Adipocyte (in vitro differentiated cells): ENCODE results near the gene NUP93.

Source experiments
- DNase-seq: peaks from one replicate; pipeline ENCODE4 v3.0.0-alpha.2; 2015; ENCODE audit warnings: low read depth
- H3K27me3 ChIP-seq: replicated peaks from 2 replicates; pipeline ENCODE4 v1.7.0; 2013; ENCODE audit warnings: mild to moderate bottlenecking, low read length, moderate library complexity; ENCODE audit not compliant: control insufficient read depth, insufficient read depth
- H3K36me3 ChIP-seq: 2 replicates; pipeline ENCODE4 v1.7.0; 2013; ENCODE audit warnings: low read length, mild to moderate bottlenecking, moderate library complexity; ENCODE audit not compliant: control insufficient read depth, insufficient read depth, severe bottlenecking
- H3K4me1 ChIP-seq: 2 replicates; pipeline ENCODE4 v1.7.0; 2013; ENCODE audit warnings: mild to moderate bottlenecking, low read length, moderate library complexity; ENCODE audit not compliant: control insufficient read depth, insufficient read depth
- H3K4me3 ChIP-seq: 2 replicates; pipeline ENCODE4 v1.7.0; 2013; ENCODE audit warnings: mild to moderate bottlenecking, low read length, moderate library complexity
- H3K9ac ChIP-seq: 2 replicates; pipeline ENCODE4 v1.7.0; 2013; ENCODE audit warnings: mild to moderate bottlenecking, low read length, moderate library complexity
- H3K9me3 ChIP-seq: 2 replicates; pipeline ENCODE4 v1.7.0; 2013; ENCODE audit warnings: mild to moderate bottlenecking, low read length, moderate library complexity; ENCODE audit not compliant: control insufficient read depth

NUP93 gene

DNA sequence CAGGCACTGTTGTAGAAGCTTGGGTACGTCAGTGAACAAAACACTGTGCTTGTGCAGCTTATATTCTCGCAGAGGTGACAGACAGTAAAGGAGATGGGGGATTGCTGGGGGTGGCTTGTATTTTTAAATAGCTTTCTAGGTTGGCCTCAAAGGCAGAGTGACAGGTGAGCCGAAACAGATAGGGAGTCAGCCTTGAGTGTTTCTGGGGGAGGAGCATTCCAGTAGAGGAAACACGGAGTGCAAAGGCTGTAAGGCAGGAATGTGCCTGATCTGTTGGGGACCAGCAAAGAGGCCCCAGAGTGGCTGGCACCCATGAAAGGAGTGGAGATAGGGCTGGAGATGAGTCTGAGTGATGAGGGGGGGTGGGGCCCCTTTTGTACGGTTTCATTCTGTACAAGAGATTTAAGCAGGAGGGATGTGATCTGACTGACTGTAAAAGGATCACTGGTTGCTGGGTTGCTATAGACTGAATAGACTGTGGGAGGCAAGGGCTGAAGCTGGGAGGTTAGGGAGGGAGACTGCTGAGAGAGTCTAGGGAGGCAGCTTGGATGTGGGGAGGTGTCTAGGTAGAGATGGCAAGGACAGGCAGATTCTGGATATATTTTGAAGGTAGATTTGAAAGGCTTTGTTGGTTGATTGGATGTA is 15.2 kb downstream of the NUP93 start:
- H3K9me3 ChIP-seq: no peaks in the 10 kb centered on the region

GRCh38 chr16:56747486-56748045 is 17.6 kb downstream of the NUP93 start:
- H3K9me3 ChIP-seq: no peaks in the 10 kb centered on the region
- peaks cover 14% of the 10 kb centered on the region for H3K36me3 ChIP-seq
- H3K4me3 ChIP-seq: no peak overlapping the region
- H3K4me1 ChIP-seq: peaks cover 25% of the 10 kb centered on the region
- H3K27me3 ChIP-seq: no peaks in the 10 kb centered on the region
- peak; percentile 39 for DNase-seq
- no peak overlapping the region for H3K9ac ChIP-seq

More for the DNA sequence above, 15.2 kb downstream of the NUP93 start:
- DNase-seq: no peak
- Histone ChIP-seq H3K4me1 (peaks cover 32% of the 10 kb centered on the region), H3K4me3 (no peak overlapping the region), H3K36me3 (peaks cover 10% of the 10 kb centered on the region), H3K27me3 (no peaks in the 10 kb centered on the region), H3K9ac (no peak overlapping the region)

DNA sequence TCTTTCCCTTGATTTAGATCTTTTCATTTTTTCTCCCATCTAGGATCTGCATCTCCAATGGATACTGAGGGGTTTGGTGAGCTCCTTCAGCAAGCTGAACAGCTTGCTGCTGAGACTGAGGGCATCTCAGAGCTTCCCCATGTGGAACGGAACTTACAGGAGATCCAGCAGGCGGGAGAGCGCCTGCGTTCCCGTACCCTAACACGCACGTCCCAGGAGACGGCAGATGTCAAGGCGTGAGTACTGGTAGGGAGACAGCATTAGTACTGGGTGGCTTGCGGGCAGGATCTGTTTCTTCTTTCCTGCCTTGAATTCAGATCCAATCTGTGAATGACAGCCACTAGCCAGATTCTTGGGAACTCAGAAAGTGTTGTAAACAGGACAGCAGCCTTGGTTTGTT is 18.3 kb downstream of the NUP93 start:
- H3K36me3 ChIP-seq: peaks cover 14% of the 10 kb centered on the region
- H3K4me3 ChIP-seq: no peak overlapping the region
- no peak overlapping the region for H3K9ac ChIP-seq
- peaks cover 20% of the 10 kb centered on the region for H3K4me1 ChIP-seq
- no peak for DNase-seq
- no peaks in the 10 kb centered on the region for H3K9me3 ChIP-seq
- no peaks in the 10 kb centered on the region for H3K27me3 ChIP-seq

- no peak for DNase-seq
- no peak overlapping the region for H3K4me3 ChIP-seq
- H3K9ac ChIP-seq: no peak overlapping the region
- H3K27me3 ChIP-seq: no peaks in the 10 kb centered on the region
- H3K9me3 ChIP-seq: no peaks in the 10 kb centered on the region
- peaks cover 14% of the 10 kb centered on the region for H3K36me3 ChIP-seq
- peaks cover 20% of the 10 kb centered on the region for H3K4me1 ChIP-seq
These were observed 18.9 kb downstream of the NUP93 start for GRCh38 chr16:56748826-56749225.

DNA sequence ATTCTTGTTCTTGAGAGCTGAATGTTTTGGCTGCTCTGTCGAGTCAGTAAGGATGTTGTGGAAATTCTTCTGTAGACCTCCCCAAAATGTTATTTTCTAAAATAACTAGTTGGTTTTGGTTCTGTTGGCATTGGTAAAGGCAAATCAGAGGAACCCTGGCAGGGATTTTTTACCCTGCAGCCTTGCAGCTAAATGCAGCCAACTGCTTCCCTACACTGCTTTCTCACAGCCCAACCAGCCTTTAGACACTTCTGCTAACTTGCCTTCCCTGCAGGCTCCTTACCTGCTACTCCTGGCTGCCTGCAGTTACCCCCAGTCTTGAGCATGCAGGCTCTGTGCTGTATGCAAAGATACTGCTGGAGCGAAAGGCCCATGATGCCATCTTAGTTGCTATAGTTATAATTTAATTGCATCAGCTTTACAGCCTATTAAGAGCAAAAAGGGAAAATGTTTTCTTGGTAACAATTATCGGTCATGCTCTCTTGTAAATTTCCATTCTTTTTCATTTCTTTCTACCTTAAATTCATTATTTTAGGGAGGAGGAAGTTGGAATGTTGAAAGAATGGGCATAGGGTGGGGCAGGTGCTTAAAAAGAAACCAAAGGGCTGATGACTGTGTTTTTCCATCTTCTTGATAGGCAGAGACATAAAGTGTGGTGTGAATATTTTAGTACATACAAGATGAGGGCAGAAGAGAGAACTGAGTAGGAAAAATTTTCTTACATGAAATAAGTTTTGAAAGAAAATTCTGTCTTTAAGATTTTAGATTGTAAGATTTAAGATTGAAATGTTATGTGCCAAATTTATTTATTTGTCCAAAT is 20.0 kb downstream of the NUP93 start:
- H3K27me3 ChIP-seq: no peaks in the 10 kb centered on the region
- H3K9ac ChIP-seq: no peak overlapping the region
- DNase-seq: peak; percentile 45
- no peak overlapping the region for H3K4me3 ChIP-seq
- H3K4me1 ChIP-seq: peaks cover 14% of the 10 kb centered on the region
- H3K36me3 ChIP-seq: peaks cover 14% of the 10 kb centered on the region
- H3K9me3 ChIP-seq: no peaks in the 10 kb centered on the region

DNA sequence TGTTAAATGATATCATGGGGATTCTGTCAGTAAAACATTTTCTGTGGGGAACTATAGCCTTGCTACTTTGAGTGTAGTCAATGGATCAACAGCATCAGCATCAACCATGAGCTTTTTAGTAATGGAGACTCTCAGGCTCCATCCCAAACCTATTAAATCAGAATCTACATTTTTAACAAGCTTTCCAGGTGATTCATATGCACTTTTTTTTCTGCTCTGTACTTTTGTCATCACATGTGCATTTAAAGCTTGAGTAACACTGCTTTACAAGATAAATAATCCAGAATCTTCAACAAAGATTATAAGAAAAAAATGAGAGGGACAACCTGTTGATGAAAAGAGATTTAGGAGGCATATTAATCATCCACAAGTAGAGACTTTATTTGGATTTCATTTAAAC is 23.5 kb downstream of the NUP93 start:
- Histone ChIP-seq H3K9ac (no peak overlapping the region), H3K4me1 (peaks cover 6% of the 10 kb centered on the region), H3K9me3 (no peaks in the 10 kb centered on the region), H3K36me3 (peaks cover 14% of the 10 kb centered on the region), H3K4me3 (no peak overlapping the region), H3K27me3 (no peaks in the 10 kb centered on the region)
- no peak for DNase-seq

DNA sequence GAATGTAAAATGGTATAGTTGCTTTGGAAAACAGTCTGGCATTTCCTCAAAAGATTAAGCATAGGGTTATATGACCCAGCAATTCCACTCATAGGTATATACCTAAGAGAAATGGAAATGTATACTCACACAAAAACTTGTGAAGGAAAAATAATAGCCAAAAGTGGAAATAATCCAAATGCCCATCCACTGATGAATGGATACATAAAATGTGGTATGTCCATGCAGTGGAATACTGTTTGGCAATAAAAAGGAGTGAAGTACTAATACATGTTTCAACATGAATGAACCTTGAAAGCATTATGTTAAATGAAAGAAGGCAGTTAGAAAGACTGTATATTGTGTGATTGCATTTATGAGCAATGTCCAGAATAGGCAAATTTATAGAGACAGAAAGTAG is 25.1 kb downstream of the NUP93 start:
- no peak overlapping the region for H3K4me3 ChIP-seq
- peaks cover 21% of the 10 kb centered on the region for H3K36me3 ChIP-seq
- H3K9ac ChIP-seq: no peak overlapping the region
- H3K27me3 ChIP-seq: no peaks in the 10 kb centered on the region
- H3K4me1 ChIP-seq: peaks cover 6% of the 10 kb centered on the region
- DNase-seq: no peak
- no peaks in the 10 kb centered on the region for H3K9me3 ChIP-seq

- Histone ChIP-seq H3K27me3 (no peaks in the 10 kb centered on the region), H3K9me3 (no peaks in the 10 kb centered on the region), H3K36me3 (peaks cover 39% of the 10 kb centered on the region), H3K4me3 (no peak overlapping the region), H3K4me1 (peaks cover 4% of the 10 kb centered on the region), H3K9ac (no peak overlapping the region)
- DNase-seq: no peak
These were observed 28.5 kb downstream of the NUP93 start for GRCh38 chr16:56758432-56758831.

DNA sequence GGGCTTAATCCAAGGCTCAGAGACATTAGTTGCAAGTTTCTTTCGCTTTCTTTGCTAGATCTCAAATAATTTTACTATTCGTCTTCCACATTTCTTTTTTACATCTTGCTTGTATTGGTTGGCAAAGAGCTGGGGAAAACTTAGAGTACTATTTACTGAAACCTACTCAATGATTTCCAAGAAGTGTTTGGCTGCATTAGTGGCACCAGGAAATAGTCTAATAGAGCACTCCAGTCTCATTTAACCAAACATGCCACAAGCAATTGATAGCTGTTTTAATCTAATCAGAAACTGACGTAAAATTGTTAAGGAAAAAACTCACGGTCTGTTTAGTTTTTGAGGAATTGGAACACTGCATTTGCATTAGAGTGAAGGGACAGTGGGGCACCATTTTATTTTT is 29.0 kb downstream of the NUP93 start:
- no peak for DNase-seq
- H3K9ac ChIP-seq: no peak overlapping the region
- H3K4me1 ChIP-seq: no peaks in the 10 kb centered on the region
- no peak overlapping the region for H3K4me3 ChIP-seq
- H3K9me3 ChIP-seq: no peaks in the 10 kb centered on the region
- no peaks in the 10 kb centered on the region for H3K27me3 ChIP-seq
- peaks cover 41% of the 10 kb centered on the region for H3K36me3 ChIP-seq

DNA sequence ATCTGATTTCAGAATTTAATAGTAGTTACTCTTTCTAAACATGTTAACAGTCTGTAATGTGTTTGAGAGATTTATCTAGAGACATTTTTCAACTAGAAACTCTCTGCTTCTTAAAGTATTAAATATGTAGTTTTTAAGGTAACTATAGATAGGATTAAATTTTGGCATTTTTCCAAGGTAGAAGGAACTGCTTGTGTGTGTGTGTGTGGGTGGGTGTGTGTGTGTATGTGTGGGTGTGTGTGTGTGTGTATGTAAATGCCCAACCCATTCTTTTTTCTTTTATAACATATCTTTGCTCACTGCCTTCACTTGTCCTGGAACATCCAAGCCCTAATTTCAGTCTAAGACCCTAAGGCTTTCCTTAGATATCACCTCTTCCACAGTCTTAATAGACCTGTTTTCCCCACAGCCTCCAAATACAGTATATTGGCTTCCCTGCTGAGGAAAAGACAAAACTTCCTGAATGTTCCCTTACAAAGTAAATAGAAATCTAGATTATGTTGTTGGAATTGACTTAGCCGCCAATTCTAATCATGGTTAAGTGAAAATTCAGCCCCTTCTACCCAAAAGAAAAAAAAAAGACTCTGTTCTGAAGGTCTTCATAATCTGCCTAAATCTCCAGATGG is 33.5 kb downstream of the NUP93 start:
- no peaks in the 10 kb centered on the region for H3K27me3 ChIP-seq
- no peak overlapping the region for H3K9ac ChIP-seq
- no peak for DNase-seq
- no peak overlapping the region for H3K4me3 ChIP-seq
- H3K4me1 ChIP-seq: no peaks in the 10 kb centered on the region
- H3K36me3 ChIP-seq: peaks cover 44% of the 10 kb centered on the region
- no peaks in the 10 kb centered on the region for H3K9me3 ChIP-seq

GRCh38 chr16:56764835-56765234 is 34.9 kb downstream of the NUP93 start:
- Histone ChIP-seq H3K36me3 (peaks cover 30% of the 10 kb centered on the region), H3K27me3 (no peaks in the 10 kb centered on the region), H3K4me3 (no peak overlapping the region), H3K4me1 (peaks cover 9% of the 10 kb centered on the region), H3K9ac (no peak overlapping the region), H3K9me3 (no peaks in the 10 kb centered on the region)
- DNase-seq: no peak
